COR-L47 (cell line): ENCODE data around the gene ACTRT2.

Experiments
- DNase-seq: peaks from one replicate; lab custom pipeline; 2025; lab: John Stamatoyannopoulos, UW

The ACTRT2 gene

DNA sequence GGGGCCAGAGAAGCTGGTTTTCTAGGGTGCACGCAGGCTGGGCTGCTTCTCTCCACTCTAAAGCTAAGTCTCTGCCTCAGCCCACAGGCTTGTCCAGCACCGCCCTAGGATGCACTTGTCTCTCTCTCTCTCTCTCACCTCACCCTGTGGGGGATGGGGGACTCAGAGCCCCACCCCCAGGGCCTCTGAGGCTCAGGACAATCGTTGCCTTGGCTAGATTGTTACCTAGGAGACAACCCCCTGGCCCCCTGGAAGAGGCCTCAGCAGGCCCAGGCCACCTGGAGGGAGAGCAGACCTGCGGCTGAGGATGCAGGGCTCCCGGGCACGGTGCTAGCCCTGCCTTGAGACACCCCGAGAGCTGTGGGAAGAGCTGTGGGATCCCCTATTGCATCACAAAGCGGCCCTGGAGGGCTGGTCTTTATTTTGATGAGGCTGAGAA lies at the start of gene ACTRT2:
ACTRT2 (plus strand) TSS at position 235 of the 439 bp plus-strand sequence. CDS start 220 bp downstream, outside the sequence.
- no peak for DNase-seq

DNA sequence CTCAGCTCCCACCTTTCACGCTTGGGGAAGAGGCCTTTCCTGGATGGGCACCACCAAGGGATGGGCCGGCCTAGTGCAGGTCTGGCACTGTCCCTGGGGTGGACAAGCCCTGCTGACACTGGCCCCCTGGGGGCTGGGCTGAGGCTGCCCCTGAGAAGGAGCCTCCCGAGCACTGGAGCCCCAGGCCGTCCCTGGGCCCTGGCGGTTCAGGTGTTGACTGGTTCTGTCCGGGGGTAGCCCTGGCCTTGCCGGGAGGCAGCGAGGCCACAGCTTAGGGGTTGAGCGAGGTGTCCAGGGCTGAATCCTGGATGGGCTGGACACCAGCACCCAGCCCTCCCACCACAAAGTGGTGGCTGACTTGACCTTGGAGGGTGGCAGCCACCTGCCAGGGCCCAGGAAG lies 49.7 kb upstream of the ACTRT2 start:
- DNase-seq: no peak

DNA sequence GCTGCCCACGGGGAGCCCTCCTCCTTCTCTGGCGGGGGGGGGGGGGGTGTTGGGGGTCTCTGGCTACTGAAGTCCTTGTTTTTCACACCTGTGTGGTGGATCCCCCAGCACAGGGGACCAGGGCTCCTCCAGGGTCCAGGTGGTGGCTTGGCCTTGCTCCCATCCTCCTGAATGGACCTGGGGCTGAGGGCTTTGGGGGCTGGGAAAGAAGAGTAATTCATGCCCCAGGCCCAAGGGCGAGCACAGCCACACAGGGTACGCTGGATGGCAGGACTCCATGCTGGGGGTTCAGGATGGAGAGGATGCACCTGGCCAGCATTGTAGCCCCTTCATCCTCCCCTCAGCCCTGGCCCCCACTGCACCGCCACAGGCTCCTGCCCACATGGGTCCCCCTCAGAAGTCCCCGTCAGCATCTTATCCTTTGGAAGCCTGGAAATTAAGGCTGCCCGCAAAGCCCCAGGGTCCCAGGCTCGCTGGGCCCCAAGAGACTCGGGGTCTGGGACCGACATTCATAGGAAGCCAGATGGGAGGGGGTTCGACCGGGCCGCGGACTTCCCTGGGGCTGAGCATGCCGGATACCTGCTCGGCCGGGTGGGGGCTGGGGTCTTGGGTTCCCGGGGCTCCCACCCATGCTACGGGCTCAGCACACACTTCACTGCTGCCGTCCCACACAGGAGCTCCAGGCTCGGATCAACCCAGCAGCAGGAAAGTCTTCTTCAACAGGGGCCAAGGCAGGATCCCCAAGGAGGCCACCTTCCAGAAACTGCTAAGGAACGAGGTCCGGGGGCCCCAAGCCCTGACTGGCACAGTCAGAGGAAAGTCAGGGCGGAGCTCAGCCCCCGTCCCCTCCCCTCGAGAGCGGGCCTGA lies 49.0 kb upstream of the ACTRT2 start:
- DNase-seq: no peak

DNA sequence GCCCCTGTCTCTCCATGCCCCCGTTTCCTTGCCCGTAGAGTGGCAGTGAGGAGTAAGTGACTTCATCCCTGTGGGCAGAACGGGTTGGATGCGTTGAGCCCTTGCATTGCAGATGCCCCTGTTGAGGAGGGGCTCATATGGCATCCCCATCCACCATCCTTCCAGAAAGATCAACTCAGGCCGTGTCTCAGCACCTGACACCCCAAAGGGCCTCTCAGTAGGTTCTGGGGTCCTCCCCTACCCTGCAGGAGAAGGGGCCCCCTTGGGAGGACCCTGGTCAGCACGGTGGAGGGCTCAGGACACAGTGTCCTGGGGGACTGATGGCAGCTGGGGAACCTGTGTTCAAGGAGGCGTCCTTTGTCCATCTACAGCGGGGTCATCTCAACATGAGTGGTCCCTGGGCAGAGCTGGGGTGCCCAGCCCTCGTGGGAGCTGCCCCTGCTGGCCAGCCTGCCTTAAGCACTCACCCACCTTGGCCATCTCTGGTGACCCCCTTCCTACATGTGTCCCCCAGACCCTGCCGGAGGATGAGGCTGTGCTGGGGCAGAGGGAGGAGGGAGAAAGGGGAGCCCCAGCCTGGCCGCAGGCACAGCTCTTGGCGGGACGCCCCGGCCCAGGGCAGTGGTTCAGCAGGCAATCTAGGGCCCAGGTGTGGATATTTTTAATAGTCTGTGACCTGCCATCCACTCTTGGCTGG lies 48.2 kb upstream of the ACTRT2 start:
- DNase-seq: no peak

DNA sequence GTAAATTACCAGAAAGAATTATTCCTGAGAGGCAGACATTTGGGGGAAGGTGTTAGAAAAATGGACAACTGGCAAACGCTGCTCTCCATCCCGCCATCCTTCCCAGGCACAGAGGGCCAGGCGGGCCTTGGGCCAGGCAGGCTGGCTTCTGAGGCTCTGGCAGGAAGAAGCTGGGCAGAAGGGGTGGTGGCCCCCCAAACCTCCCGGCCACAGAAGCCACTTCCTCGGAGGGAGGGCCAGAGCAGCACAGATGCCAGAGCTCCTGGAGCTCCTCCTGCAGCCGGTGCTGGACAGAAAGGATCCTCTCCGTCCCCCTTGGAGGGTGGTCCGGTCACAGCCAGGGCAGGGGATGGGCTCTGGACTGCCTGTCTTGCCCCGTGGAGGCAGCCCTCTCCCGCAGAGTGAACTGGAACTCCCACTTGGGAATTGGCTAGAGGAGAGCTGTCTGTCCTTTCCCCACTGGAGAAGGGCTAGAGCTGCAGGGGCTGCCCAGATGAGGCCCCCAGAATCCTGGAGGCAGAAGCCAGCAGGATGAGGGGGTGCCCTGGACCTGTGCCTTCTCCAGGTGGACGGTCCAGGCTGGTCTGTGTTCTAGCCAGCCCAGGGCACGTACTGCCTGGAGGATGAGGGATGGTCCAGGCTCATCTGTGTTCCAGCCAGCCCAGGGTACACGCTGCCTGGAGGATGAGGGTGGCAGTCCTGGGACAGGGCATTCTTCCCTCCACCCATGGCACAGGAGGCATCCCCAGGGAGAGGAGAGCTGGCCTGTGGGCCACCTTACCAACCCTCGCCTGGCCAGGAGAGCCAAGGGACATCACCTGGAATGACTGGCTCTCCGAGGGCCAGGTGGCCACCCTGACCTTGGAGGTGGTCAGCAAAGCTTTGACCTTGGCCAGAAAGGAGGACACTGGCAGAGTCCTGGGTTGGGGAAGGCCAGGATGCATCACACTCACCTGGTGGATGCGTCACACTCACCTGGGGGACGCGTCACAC lies 47.4 kb upstream of the ACTRT2 start:
- DNase-seq: no peak

DNA sequence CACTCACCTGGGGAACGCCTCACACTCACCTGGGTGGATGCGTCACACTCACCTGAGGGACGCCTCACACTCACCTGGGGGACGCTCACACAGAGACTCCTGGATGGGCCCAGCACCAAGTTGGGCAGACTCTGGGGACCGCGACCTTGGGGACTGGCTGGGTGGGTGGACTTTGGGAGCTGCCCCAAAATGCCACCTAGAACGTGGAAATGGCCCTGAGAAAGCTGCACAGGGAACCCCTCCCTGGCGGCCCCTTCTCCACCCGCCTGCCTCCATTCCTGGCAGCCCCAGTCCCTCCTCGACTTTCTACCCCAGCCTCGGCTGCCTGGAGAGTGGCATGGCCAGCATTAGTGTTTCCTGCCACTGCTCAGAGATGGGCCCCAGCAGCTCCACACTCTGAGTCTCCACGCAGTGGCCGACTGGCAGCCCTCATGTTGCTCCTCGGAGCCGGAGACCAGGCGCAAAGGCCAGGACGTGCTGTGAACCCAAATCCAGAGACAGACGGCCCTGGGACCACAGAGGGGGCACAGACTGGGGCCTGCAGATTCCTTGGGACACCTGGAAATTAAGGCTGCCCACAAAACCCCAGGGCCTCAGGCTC lies 46.5 kb upstream of the ACTRT2 start:
- DNase-seq: no peak

DNA sequence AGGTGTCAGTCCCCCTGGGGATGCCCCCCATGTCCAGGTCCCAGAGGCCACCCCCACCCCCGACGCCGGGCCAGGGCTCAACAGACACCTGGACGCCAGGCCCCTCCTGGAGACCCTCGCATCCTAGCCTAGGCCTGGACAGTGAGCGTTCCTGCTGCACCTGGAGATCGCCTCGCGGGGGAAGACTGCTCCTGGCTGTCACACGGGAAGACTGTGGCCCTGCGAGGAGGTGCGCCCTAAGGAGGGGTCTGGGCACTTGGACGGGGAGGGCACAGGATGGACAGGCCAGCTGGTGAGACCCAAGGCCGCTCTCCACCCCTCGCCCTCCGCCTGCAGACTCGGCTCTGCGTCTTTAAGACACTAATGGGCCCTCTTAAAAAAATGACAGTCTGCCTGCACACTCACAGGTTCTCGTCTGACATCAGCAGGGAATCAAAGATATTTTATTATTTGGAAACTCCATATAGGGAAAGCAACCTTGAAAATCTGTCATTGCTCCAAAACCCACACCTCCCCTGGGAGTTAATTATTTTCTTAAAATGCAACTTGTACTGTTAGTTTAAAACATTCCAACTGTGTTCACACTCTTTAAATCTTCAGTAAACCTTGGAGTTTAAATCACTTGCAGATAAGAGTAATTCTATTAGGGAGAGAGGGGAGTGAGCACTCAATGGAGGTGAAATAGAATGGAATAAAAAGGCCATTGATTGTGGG lies 45.6 kb upstream of the ACTRT2 start:
- DNase-seq: no peak

DNA sequence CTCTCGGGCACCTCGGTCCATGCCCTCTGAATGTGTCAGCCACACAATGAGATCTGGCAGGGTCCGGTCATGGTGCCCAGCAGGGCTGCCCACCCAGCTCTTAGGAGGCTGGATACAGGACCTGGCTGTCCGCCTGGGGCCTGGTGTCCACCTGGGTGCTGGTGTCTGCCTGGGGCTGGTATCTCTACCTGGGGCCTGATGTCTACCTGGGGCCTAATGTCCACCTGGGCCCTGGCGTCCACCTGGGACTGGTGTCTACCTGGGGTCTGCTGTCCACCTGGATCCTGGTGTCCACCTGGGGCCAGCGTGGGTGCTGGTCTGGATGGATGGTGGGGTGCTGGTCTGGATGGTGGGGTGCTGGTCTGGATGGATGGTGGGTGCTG lies 45.1 kb upstream of the ACTRT2 start:
- DNase-seq: no peak

DNA sequence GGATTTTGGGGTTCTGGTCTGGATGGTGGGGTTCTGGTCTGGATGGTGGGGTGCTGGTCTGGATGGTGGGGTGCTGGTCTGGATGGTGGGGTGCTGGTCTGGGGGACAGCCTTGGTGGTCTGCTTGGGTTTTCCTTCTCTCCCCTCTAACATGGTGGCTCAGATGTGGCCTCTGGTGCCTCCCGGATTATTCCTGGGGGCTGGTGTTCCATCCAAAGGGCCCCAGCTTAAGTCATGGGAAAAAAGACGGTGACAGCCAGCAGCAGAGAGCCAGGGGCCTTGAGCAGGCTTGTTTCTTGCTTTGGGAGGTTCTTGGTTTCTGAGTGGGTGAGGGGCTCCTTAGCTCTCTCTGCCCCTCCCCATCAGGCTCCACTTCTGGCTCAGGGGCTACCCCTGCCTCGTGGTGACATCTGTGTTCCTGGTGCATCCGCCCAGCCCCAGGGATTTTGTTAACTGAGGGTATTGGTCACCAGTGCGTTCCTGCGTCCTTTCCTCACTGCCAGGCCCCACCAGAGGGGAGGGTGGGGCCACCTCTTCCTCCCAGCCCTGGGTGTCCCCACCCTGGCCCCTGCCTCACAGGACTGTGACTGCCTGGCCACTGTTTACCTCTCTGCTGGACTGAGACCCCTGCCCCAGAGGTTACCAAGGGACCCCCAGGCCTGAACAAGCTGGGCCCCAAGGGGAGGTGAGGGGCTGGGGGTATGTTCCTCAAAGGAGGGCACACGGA lies 43.2 kb upstream of the ACTRT2 start:
- DNase-seq: no peak

DNA sequence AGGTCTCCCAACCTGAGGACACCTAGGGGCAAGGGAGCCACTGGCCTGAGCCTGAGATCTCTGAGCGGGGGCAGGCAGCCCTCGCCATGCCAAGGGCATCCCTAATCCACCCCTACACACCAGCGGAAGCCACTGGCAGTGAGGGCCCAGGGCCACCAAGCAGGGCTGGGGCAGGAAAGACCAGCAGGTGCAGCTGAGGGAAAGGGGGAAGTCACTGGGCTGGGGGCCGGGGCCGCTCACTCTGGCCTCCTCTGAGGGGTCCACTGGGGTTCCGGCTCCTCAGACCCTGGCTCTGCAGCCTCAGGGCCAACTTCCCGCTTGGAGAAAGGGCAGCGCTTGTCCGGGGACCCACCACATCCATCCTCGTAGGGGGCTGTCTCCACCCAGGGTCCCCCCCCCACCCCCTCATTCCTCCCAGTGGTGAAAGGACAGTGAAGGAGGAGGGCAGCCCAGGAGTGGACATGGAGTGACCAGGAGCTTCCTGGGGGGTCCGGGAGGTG lies 42.5 kb upstream of the ACTRT2 start:
- no peak for DNase-seq

DNA sequence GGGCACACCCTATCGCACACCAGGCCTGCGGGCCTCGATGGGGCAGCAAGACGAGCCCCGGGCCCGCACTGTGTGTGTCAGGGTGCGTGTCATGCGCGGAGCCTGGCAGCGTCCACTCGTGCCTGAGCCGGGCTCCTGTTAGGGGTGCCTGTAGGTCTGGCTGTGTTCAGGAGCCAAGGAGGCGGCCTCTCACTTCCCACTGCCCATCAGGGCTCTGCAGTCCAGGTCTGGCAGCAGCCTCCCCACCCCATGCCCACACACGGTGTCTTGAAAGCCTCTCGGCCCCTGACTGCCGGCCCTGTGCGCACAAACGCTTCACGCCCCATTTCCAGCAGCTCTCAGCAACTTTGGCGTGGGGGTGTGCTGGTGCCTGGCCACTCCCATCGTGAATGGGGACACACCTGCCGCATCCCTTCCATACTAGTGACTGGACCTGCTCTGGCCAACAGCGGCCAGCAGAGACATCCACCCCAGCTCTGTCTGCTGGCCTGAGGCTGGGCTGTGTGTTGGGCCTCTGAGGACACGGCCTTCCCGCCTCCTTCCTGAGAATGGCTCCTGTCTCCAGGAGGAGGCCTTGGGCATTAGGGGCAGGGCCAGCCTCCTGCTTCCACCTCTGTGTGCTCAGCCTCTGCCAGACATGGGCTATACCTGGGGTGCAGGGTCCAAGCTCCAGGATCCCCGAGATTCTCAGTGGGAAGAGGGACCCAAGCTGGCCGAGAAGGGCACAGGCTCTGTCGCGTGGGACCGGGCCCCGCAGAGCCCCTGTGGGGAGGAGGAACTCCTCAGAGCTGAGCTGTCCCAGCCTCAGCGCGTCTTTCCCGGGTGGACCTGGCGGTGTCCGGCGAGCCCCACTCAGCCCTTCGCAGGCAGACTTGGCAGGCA lies 41.8 kb upstream of the ACTRT2 start:
- DNase-seq: no peak

DNA sequence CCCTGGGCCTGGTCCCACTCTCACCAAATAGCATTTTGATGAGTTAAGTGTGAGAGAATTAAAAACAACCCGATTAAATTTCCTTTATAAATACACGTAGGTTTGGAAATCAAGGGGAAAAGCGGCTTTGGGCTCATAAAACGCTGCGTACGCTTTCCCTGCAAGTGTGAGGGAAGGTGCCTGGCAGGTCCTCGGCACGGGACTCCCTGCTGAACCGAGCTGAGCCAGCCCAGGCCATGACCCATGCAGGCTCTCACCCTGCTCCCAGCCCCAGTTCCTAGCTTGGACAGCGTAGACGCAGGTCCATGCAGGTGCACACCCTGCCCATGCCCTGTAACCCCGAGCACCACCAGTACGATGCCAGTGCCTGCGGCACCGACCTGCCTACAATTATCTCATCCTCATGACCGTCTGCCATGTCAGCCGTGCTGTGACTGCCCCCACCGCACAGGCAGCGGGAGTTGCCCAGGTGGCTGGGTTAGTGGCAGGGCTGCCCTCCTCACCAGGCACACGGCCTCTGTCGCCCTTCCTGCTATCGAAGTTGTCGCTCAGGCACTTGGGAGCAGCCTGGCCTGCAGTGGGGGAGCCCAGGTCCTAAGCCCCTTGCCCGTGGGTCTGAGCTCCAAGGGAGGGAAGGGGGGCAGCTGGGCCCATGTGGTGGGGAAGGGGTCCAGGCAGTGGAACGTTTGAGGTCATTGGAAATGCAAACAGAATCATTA lies 41.0 kb upstream of the ACTRT2 start:
- DNase-seq: no peak

DNA sequence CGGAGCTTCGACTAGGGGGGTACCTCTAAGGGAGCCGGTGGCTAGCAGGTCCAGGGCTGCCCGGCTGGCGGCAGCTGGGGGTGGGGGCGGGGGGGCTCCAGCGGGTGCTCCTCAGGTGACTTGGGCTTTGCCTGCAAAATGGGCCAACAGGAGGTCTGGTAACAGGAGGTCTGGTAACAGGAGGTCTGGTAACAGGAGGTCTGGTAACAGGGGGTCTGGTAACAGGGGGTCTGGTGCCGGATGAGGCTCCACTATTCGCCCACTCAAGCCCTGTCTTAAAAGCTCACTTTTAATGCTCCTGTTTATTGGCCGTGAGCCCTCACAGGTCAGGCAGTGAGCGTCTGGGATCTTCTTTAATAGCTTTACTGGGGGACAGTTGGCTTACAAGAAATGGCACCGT lies 40.4 kb upstream of the ACTRT2 start:
- no peak for DNase-seq

DNA sequence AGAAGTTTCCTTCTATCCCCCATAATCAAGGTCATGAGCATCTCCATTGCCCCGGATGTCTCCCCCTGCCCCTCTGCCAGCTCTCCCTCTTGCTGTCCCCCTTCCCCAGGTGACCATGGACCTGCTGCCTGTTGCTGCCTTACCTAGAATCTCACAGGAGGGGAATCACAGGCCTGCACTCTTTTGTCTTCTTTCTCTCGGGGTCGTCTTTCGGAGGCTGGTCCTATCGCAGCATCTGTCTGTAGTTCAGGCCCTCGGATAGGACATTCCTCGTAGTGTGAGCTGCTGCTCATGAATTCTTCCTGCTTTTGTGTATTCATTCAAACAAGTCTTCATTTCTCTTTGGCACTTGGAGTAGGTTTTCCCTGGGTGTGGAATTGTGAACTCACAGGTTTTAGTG lies 39.9 kb upstream of the ACTRT2 start:
- no peak for DNase-seq

DNA sequence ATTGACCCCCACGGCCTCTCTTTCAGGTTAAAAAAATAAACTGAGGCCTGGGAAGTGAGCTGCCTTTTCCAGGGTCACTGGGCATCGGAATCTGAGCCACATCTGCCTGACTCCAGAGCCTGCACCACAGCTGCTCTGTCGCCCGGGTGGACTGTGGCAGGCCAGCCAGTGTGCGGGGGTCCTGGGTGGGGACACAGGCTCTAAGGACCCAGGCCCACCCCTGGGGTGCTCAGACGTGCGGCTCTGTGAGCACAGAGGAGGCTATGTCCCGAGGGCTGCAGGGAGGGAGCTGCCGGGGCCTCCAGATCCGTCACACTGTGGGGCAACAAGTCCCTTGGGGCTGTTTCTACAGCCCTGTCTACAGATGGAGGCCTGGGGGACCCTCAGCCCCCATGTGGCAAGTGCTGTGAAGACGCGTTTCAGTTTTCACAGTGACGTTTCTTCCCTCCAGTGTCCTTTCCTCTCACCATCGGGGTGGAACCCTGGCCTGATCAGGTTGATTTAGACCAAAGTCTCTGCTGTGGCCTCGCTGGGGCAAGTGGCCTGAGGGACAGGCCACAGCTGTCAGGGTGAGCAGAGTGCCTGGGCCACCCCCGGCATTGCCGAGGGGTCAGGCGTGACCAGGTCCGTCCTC lies 39.2 kb upstream of the ACTRT2 start:
- no peak for DNase-seq

DNA sequence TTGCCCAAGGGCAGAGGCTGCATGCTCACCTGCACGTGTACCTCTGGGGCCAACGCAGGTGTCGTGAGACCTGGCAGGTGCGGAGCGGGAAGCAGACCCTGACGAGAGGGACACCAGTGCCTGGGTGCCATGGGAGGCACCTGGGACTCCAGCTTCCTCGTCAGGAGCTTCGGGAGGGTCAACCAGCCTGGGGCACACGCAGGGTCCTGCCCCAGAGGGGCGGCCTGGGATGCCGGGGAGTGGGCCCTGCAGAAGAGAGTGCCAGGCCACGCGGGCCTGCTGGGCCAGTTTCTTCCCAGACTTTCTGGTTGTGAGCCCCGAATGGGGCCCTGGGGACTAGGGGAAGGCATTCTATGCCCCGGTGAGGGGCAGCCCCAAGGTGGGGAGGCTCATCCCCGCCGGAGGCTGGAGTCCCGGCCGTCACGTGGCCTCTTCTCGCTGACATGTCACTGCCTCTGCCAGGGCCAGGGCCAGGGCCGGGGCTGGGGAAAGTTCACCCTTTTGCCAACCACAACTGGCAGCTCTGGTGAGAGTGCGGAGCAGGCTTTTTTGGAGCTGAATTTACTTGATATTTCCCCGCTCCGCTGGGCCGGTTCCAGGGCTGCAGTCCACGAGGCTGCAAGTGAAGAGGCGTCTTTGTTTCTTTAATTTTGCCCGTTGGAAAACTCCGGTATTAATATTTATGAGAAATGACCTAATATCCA lies 38.5 kb upstream of the ACTRT2 start:
- no peak for DNase-seq

DNA sequence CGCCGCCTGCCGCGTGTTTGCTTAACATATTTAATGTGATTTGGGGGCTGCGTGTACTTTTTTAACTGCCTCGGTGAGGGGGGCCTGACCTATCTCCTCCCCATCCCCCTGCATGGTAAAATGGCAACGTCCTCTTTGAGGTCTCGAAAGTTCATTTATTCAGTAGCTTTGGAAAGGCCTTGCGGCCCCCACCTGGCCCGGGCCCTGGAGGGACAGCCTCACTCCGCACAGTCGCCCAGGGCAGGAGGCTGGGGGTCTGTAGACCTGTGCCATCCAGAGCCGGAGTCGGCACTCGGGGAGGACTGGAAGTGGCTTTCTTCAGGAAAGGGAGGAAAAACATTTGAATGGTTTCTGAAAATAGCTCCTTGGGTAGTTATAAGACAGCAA lies 38.0 kb upstream of the ACTRT2 start:
- no peak for DNase-seq
